ENCODE measurements around the gene ASS1. TPM values are rescaled to one million over a fixed set of nuclear protein-coding genes. Genes with fewer than 3 reads are reported as not detected.

ASS1 gene
- total and polyA plus RNA-seq, 2 of the 13 experiments (the other 11 are each of a cell fraction or from before 2014, with no cell fraction given): 77.6 to 122 TPM

- H3K9ac ChIP-seq (ENCODE audit: insufficient read depth, low read depth, low read length): no peak overlapping the region
- TF ChIP-seq ZNF543 (CRISPR knock-in tag; IDR thresholded peaks at IDR 0.05) (no peak), PAWR (CRISPR knock-in tag; IDR thresholded peaks at IDR 0.05; ENCODE audit: borderline replicate concordance) (no peak), ZNF768 (CRISPR knock-in tag; IDR thresholded peaks at IDR 0.05) (peak; percentile 94), ZNF841 (CRISPR knock-in tag; IDR thresholded peaks at IDR 0.05; ENCODE audit: borderline replicate concordance) (no peak), ZMYM3 (CRISPR knock-in tag; IDR thresholded peaks at IDR 0.05) (0 out of 2 replicates have a peak, but pooled peaks have one; percentile 21), GLI4 (CRISPR knock-in tag; IDR thresholded peaks at IDR 0.05; ENCODE audit: borderline replicate concordance) (no peak)
- no peak overlapping the region for H3K27ac ChIP-seq (ENCODE audit: extremely low read length, insufficient read depth, low read length)
- H3K4me3 ChIP-seq (replicated peaks in 1 of 3; ENCODE audit: insufficient read depth in 1 of 3, low read depth in 2 of 3, low read length in 3 of 3): no peak overlapping the region
- CTCF ChIA-PET (ENCODE audit: low intra/inter-chr PET ratio, low total read pairs): no interaction called here
- WGBS (ENCODE audit: low lambda C conversion rate): 92% methylated on average over 5 of the region's 6 CpGs
- no peak overlapping the region for H3K4me2 ChIP-seq (ENCODE audit: low read depth, low read length)
- H3K79me2 ChIP-seq (ENCODE audit: insufficient read depth, low read length): no peaks in the 10 kb centered on the region
- no peaks in the 10 kb centered on the region for H3K9me3 ChIP-seq (ENCODE audit: low read length)
- in situ Hi-C loops (cut with HindIII; ENCODE audit: extremely low pct_ligation_motif_present, low pct_unique_long_range_greater_than_20kb): no loop called here
- H3K27me3 ChIP-seq (ENCODE audit: control insufficient read depth in 1 of 2, insufficient read depth in 2 of 2, low read length in 2 of 2): no peaks in the 10 kb centered on the region
- H3K4me1 ChIP-seq (ENCODE audit: insufficient read depth, low read length): no peaks in the 10 kb centered on the region
- DNase-seq (ENCODE audit: low spot score) (no peak), FAIRE-seq (no peak), ATAC-seq (no peak)
- POLR2A ChIA-PET: no interaction called here
- intact Hi-C loops (cut with micrococcal nuclease; ENCODE audit: unreplicated experiment): no loop called here
- no peak overlapping the region for H2AFZ ChIP-seq (ENCODE audit: low read length)
- 0 out of 5 replicates have a peak, but pooled peaks cover 0 to 3% of the 10 kb centered on the region in 2 experiments for H3K36me3 ChIP-seq (replicated peaks in 1 of 2; ENCODE audit: control insufficient read depth in 1 of 2, insufficient read depth in 2 of 2, low read length in 2 of 2)
- BruUV-seq (replicated peaks): no TSS peak
- H4K20me1 ChIP-seq (ENCODE audit: insufficient read depth, low read length): no peaks in the 10 kb centered on the region
Observed at GRCh38 chr9:130473009-130473408, 28.2 kb downstream of the ASS1 start.

DNA sequence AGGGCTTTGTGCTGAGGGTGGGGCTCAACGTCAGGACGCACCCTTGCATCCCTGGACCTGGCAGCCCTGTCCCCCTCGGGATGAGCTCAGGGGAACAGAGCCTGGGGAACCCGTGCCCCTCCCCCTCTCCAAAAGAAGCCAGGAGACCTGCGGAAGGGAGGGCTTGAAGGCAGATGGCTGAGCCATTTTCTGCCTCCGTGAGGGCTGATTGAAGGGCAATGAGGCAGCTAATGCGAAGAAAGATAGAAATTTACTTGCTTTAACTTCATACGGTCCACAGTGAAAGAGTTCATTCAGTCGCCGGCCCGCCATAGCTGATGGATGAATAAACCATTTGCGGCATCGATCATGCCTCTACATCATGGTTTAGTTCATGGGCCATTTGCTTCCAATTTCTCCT is 28.8 kb downstream of the ASS1 start:
- Histone ChIP-seq H3K9me3 (ENCODE audit: low read length) (no peaks in the 10 kb centered on the region), H2AFZ (ENCODE audit: low read length) (no peak overlapping the region), H3K36me3 (replicated peaks in 1 of 2; ENCODE audit: control insufficient read depth in 1 of 2, insufficient read depth in 2 of 2, low read length in 2 of 2) (0 out of 5 replicates have a peak, but pooled peaks cover 0 to 3% of the 10 kb centered on the region in 2 experiments), H3K9ac (ENCODE audit: insufficient read depth, low read depth, low read length) (no peak overlapping the region), H3K27me3 (ENCODE audit: control insufficient read depth in 1 of 2, insufficient read depth in 2 of 2, low read length in 2 of 2) (no peaks in the 10 kb centered on the region), H3K79me2 (ENCODE audit: insufficient read depth, low read length) (no peaks in the 10 kb centered on the region), H4K20me1 (ENCODE audit: insufficient read depth, low read length) (no peaks in the 10 kb centered on the region), H3K27ac (ENCODE audit: extremely low read length, insufficient read depth, low read length) (no peak overlapping the region), H3K4me1 (ENCODE audit: insufficient read depth, low read length) (no peaks in the 10 kb centered on the region), H3K4me2 (ENCODE audit: low read depth, low read length) (no peak overlapping the region), H3K4me3 (replicated peaks in 1 of 3; ENCODE audit: insufficient read depth in 1 of 3, low read depth in 2 of 3, low read length in 3 of 3) (no peak overlapping the region)
- BruUV-seq (replicated peaks): no TSS peak
- in situ Hi-C loops (cut with HindIII; ENCODE audit: extremely low pct_ligation_motif_present, low pct_unique_long_range_greater_than_20kb): no loop called here
- ATAC-seq (no peak), FAIRE-seq (no peak), DNase-seq (ENCODE audit: low spot score) (no peak)
- 91% methylated on average over 11 of the region's 13 CpGs for WGBS (ENCODE audit: low lambda C conversion rate)
- TF ChIP-seq KLF16 (CRISPR knock-in tag; IDR thresholded peaks at IDR 0.05) (no peak), KAT2B (IDR thresholded peaks at IDR 0.05; ENCODE audit: borderline replicate concordance, low read depth, low read length) (no peak), ZFP1 (CRISPR knock-in tag; IDR thresholded peaks at IDR 0.05) (no peak), USF2 (IDR thresholded peaks at IDR 0.05; ENCODE audit: low read depth, low read length) (no peak), USF2 (CRISPR knock-in tag; IDR thresholded peaks at IDR 0.05; ENCODE audit: borderline replicate concordance) (no peak), BRCA1 (CRISPR knock-in tag; IDR thresholded peaks at IDR 0.05) (no peak), NFRKB (IDR thresholded peaks at IDR 0.05) (no peak)
- TF ChIP-seq, protein P1, sequence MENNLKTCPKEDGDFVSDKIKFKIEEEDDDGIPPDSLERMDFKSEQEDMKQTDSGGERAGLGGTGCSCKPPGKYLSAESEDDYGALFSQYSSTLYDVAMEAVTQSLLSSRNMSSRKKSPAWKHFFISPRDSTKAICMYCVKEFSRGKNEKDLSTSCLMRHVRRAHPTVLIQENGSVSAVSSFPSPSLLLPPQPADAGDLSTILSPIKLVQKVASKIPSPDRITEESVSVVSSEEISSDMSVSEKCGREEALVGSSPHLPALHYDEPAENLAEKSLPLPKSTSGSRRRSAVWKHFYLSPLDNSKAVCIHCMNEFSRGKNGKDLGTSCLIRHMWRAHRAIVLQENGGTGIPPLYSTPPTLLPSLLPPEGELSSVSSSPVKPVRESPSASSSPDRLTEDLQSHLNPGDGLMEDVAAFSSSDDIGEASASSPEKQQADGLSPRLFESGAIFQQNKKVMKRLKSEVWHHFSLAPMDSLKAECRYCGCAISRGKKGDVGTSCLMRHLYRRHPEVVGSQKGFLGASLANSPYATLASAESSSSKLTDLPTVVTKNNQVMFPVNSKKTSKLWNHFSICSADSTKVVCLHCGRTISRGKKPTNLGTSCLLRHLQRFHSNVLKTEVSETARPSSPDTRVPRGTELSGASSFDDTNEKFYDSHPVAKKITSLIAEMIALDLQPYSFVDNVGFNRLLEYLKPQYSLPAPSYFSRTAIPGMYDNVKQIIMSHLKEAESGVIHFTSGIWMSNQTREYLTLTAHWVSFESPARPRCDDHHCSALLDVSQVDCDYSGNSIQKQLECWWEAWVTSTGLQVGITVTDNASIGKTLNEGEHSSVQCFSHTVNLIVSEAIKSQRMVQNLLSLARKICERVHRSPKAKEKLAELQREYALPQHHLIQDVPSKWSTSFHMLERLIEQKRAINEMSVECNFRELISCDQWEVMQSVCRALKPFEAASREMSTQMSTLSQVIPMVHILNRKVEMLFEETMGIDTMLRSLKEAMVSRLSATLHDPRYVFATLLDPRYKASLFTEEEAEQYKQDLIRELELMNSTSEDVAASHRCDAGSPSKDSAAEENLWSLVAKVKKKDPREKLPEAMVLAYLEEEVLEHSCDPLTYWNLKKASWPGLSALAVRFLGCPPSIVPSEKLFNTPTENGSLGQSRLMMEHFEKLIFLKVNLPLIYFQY (CRISPR knock-in tag; IDR thresholded peaks at IDR 0.05; ENCODE audit: borderline replicate concordance): no peak
- ChIA-PET CTCF (ENCODE audit: low intra/inter-chr PET ratio, low total read pairs) (no interaction called here), POLR2A (no interaction called here)
- intact Hi-C loops (cut with micrococcal nuclease; ENCODE audit: unreplicated experiment): no loop called here

Measured in HepG2 (cell line).